DMS 273 (cell line): ENCODE data around the gene EEFSEC.

Source experiments
- DNase-seq: peaks from one replicate; lab custom pipeline; 2025; ENCODE audit not compliant: unreplicated experiment; lab: John Stamatoyannopoulos, UW

The EEFSEC gene

DNA sequence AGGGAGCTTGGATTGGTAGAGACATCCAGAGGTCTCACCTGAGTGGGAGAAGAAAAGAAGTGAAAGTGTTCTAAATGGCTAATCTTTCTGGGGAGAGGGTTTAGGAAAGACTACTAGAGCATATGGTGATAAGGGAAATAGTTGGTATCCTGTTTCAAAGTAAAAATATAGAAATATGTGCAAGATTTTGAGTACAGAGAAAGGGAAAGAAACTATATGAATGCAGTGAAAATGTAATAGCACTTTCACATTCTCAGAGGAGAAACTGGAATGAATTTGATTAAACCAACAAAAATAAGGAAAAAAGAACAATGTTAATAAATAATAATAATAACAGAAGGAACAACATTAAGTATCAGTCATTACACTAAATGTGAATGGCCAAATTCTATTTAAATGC, 194.0 kb downstream of the EEFSEC start:
- no peak for DNase-seq

DNA sequence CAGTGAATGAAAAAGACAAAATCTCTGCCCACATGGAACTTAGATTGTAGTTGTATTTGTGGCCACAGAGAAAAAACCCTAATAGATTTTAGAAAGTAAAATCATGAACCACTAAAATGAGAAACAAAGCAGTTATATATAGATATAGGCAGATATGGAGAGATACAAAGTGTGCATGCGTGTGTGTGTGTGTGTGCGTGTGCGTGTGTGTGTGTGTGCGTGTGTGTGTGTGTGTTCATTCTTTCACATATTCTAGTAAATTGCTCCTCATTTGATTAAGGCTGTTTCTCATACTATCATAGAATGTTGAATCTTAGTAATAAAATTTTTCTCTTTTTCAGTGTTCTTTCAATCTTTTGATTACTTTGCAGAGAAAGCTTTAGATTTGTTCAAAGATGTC, 194.8 kb downstream of the EEFSEC start:
- no peak for DNase-seq

DNA sequence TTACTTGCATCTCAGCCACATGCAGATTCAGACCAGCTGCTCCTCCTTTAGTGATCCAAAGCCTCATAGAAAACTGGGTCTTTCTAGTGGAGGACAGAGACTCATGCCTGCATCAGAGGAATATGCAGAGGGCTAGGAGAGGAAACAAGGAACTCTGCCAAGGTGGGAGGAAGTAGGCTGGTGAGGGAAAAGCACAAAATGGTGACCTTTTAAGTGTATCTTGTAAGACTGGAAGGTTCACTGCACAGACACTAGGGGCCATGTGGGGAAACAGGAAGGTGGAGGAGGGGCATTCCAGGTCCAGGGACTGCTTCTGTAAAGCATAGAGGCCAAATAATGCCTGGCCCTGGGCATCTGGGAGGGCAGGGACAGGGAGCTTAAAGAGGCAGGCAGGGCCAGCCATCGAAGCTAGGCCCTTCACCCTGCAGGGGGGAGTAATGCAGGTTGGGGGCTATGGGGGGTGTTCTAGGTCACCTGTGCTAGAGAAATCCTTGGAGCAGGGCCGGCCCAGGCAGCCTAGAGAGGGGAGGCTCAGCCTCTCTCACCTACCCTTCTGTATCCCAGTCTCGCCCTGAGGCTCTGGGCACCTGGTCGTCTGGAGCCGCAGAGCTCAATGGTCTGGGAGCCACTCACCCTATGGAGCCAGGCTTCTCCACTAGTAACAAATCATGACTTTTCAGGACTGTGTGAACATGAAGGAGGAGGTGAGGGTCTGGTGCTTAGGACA, 195.7 kb downstream of the EEFSEC start:
- DNase-seq = peak; percentile 80

DNA sequence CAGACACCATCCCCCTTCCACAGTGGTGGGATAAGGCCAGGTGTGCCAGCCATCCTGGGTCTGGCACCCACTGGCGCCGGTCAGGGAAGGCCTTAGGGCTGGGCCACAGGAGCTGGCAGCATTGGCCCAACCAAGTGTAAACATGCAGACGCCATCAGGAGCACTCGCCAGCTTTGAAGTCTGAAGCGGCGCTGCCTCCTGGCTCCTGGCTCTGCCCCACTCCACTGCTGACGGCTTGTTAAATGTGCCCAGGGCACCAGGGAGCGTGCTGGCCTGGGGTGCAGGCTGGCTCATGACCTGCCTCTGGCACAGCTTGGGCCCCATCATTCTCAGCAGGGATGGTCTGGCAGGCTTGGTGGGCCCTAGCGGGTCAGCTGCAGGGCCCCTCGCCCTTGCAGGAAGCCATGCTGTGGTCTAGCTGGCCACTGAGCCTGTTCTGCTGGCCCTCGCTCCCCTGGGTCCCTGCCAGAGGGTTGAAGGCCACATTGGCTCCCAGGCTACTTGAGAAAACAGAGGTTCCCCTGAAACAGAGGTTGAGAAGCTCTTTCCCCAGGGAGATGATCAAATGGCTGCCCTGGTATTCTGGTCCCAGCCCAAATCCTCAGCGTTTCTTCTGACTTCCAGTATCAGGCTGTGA, 196.8 kb downstream of the EEFSEC start:
- no peak for DNase-seq

DNA sequence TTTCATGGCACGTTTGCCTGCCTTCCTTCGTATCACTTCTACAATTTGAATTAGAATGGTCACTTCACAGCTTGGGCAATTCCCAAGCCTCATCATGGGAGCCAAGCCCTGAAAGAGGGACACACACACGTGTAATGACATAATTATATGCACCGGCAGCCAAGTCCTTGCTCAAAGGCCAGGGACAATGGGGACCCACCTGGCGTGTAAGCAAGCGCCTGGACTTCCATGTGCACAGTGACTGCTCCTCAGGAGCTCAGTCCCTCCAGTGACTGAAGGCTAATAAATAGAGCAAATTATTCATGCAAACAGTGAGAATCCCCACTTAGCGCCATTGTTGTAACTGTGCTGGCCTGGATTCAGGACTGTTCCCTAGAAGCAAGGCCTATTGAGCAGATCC, 198.3 kb downstream of the EEFSEC start:
- no peak for DNase-seq

DNA sequence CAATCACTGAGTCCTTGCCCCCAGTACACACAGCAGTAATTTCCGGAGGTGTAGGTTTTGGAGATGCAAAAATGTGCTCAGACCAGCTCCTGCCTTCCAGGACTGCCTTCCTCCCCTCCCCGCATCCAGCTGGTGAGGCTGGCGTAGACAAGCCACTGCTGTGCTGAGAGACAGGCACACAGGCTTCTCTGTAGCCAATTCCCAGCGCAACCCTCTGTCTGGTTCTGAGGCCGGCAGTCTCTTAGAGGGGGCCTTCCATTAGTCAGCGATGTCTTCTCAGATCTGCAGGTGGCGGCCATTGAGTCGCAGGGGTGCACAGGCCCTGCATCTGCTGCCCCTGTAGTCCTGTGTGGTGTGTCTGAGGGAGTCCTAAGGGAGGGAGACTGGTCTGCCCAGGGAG, 199.0 kb downstream of the EEFSEC start:
- no peak for DNase-seq

DNA sequence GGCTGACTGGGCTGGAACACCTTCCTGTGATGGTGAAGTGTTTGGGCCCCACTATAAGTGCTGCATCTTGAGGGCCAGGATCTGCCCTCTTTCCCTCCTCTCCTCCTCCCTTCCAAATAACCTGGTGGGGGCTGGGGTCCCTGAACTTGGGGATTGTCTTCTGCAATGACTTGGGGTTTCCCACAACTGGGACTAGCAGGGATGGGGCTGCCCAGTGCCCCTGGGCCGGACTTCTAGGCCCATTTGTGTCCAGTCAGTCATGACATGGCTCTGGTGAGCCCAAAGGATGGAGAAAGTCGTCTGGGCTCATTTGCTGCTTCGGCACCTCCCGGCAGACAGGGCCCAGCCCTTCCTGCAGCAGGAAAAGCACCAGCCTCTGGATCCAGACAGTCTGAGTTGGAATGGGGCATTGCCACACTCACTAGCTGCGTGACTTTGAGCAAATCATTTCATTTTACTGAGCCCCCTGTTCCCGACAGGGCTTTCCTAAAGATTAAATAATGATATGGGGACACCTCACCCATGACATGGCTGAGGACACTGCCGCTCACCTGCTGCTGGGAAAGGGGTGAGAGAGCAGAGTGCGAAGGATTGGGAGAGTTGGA, 200.2 kb downstream of the EEFSEC start:
- no peak for DNase-seq

DNA sequence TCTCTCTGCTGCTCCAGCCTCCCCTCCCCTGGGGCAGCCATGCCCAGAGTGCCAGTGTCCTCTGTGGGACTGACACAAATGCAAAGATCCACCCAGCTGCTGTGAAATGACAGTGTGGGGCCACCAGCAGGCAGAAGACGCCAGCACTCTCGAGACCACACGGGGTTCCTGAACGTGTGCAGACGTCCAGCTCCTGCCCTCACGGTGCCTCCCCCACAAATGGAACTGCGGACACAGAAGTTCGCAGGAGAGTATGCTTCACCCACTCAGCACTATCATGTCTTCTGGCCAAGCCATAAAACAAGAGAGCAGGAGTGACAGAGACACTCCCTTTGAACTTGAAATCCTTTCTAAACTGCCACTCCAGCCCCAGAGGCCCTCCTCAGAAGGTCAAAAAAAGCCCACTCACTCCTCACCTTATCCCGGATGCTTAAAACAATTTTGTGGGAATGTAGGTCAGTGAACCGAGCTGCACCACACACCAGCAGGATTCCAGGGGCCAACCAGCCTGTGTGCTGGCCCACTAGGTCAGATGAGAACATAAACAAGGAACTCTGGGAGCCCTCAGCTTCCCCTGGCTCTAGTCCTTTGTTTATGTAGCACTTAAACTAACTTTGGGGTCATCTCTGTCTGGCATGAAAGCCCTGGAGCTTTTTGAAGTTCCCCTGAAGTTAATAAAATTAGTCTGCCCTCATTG, 200.9 kb downstream of the EEFSEC start:
- no peak for DNase-seq

DNA sequence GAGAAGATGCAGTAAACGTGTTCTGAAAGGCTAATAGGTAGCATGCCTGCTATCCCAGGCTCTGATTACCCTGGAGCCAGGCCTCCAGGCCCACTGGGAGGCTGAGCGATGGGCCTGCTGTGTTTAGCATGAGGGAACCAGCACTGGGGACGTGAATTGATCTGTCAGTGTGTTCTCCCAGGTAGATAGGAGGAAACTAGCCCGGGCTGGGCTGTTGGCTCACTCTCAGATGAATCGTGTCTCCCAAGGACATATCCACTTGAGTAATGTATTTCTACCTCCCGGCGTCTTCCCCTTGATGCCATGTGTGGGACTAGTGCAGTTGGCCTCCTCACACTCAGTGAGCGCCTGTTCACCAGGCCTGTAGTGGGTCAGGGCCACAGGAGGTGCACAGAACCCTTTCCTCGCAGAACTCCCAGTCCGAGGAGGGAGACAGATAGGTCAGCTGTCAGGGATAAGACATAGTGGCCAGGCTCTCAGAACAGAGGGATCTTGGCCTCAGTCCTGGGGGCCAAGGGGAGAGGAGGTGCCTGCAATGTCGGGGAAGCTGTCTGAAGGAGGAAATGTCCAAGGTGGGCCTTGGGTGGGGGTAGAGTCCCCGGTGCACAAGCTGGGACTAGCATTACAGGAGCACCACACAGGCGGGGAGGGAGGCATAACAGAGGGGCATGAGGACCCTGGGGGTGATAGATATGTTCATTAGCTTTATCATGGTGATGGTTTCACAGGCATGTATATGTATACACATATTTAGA, 201.7 kb downstream of the EEFSEC start:
- no peak for DNase-seq

DNA sequence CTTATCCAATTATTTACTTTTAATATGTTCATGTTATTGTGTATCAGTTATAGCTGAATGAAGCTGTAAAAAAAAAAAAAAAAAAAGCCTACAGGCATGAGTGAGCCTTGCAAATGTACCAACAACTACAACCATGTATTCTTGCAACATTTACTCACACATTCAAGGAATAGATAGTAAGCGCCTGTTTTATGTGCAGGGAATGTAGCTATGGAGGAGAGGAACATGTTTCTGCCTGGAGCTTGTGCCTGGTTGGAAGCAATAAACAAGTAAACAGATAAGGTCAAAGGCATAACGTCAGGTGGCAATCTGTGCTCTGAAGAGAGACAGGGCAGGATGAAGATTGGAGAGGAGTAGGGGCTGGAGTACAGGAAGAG, 202.2 kb downstream of the EEFSEC start:
- no peak for DNase-seq

DNA sequence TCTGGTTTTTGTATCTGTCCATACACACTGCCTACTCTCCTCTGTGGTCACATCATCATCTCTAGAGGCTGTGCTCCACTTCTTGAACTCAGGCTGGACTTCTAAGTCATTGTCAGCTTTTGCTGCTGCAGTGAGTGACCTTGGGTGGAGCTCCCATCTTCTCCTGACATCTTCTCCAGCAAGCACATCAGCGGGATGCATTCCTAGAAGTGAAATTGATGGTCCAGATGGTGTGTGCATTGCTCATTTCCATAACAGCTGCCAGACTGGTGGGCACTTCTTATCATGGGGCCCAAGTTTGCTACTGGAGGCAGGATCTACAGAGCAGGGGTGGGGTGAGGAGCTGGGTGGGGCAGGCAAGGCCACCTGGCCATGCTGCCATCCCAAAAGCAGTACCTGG, 203.5 kb downstream of the EEFSEC start:
- DNase-seq = peak; percentile 97

DNA sequence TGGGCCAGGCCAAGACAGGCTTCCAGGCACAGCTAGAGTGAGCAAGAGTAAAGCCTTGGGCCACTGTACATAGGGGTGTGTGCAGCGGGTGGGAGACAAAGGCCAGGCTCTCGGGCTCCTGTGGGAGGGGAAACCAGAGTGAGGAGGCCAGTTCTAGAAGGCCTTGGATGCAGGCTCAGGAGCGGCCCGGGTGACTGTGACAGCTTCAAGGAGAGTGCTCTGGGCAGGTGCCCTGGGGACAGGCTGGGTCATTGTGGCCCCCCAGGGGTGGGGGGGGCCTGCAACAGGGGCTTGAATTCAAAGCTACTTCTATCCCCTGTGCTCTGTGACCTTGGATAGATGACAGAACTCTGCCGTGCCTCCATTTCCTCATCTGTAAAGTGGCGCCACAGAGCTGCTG, 204.3 kb downstream of the EEFSEC start:
- DNase-seq = no peak

DNA sequence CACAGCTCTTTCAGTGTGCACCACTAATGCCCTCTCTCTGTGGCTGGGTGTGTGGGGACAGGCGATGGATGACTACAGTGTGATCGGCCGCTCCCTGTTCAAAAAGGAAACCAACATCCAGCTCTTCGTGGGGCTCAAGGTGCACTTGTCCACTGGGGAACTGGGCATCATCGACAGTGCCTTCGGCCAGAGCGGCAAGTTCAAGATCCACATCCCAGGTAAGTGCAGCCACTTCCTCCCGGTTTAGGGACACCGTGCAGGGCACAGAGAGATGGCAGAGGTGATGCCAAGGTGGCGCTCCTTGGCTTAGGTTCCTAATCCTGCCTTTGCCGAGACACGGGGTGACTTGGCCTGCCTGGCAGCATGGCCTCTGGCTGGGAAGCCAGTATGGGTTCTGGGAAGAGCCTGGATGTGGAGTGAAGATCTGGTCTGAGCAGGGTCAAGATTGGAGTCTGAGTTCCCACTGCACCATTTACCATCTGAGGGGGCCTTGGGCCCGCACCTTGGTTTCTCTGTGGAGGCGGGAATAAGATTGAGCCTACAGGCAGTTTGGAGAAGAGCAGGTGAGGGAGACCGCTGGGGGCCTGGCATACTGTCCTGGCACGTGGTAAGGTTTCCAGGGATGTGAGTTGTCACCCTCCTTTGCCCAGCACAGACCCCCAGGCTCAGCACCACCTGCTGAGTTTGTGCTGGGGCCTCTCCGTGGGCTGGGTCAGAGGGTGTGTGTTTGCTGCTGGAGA, 205.0 kb downstream of the EEFSEC start:
- DNase-seq = no peak

DNA sequence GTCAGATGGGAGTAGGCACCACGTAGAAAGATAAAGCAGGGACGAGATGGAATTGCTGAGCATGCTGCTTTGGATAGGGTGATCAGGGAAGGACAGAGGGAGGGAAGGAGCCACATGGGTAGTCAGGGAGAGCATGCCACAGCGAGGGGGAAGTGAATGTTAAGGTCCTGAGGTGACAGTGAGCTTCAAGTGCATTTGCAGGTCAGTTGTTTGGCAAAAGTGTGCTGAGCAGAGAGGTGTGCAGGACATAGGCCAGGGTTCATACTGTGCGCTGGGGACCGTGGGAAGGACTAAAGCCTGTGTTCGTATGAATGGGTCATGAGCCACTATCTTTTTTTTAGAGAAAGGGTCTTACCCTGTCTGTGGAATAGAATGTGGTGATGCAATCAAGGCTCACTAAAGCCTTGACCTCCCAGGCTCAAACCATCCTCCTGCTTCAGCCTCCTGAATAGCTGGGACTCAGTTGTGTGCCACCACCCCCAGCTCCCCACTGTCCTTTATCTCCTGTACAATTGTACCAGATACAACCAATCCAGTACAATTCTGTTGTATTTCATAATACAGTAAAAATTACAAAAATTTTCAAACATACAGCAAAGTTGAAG, 205.9 kb downstream of the EEFSEC start:
- DNase-seq = no peak

DNA sequence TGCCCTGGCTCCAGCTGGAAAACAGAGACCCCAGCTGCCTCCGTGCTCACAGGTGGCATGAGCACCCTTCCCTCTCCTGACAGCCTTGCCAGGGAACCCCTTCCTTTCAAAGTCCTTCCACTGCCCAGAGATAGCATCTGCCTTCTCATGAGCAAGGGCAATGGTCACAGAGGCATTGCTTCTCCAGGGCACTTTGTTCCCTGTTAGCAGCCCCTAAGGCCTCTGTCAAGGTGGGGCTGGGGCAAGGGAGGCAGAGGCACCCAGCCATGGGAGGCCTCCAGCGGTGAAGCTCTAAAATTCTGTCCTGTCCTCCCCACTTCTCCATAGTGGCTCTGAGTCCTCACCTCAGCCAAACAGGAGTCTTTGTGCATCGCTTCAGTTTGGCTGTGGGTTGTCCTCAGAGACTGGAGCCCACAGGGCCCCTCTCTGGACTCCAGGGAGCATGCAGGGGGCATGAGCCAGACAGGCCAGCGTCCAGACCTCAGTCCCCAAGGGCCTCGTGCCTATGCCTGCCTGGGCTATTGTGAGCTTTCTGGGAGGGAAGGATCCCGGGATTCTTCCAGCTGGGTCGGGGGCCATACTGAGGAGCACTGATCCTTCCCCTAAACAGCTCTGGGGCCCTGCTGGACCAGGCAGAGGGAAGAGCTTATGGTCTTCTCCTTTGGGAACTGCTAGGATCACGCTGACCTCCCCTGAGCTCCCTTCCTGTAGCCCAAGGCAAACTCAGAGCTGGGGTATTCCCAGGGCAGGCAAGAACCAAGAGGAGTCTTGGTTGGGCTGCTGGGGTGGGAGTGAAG, 206.8 kb downstream of the EEFSEC start:
- DNase-seq = no peak

DNA sequence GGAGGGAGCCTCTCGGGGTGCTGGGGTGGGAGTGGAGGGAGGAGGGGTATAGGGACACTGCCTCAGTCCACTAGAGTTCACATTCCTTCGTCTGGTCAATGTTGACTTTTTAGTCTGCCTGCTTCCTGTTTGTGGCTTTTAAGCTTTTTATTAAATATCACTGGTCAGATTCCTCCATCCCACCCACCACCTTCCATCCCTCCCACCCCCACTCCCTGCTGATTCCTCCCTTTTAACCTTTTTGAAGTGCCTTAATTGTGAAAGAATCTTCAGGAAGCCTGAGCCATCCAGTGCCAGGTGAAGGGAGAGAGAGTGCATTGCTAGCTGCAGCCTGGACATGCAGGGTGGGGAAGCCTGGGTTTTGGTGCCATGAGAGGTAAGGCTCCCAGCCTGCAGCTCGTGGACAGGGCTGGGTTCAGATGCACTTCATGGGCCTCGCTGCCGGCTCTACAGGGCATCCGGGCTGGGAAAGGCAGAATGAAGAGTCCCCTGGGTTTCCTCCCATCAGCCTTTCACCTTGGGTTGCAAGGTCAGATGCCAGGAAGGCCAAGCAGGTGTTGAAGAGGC, 207.5 kb downstream of the EEFSEC start:
- DNase-seq = no peak

DNA sequence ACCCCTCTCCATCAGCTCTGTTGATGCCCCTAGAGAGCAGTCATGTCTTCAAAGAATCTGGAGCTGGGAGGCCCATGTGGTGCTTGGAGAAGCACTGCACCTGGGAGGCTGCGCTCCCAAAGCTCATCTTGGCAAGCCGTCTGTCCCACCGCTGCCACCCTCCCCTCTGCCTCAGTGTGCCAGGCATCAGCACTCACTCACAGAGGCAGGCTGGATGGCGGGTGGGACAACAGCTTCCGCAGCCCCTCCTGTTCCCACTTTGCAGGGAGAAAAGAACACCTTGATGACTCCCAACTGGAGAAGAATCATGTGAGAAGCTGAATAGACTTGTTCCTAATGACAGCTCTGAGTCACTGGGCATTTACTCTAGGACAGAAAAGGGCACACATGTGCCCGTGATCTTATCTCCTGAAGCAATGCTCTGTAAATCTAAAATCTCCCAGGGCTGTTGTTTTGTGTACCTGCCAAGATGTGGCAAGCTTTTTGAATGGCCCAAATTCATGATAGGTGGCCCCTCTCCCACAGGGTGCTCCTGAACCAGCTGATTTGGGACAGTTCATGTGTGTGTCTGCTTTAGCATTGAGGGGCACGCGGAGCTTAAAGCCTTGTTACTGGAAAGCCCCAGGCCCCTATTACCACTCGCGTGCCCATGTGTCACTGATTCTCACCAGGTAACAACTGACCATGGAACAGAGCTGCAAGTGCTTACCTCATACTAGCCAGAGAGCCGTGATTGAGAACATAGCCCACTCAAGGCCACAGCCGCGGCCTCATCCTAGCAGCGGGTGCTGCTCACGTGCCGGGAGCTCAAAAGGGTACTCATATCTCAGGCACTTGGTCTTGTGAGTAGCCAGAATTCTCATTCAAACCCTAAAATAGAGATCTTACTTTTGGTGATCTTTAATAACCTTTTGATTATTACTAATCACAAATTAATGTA, 209.0 kb downstream of the EEFSEC start:
- no peak for DNase-seq

DNA sequence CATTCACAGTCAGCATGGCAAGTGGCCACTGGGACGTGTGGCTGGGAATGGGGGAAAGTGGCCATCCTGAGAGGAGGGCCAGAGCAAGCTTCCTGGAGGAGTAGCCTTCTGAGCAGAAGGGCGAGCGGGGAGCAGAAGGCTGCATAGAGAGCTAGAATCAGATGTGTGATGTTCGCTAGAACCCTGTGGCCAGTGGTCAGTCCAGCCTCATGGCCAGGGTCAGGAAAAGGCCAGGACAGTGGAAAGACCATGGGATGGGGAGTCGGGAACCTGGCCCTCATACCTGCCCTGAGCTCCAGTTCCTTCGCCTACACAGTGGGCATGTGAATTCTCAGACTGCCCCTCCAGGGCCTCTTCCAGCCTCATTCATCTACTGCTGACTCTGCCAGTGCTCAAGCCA, 211.0 kb downstream of the EEFSEC start:
- no peak for DNase-seq
